ENCODE data around the gene ADPRHL1. TPM values are rescaled to one million over a fixed set of nuclear protein-coding genes. Genes with fewer than 3 reads are reported as not detected.

ADPRHL1 gene
- total RNA-seq, 1 experiment from 2014 or later = 4.9 TPM

DNA sequence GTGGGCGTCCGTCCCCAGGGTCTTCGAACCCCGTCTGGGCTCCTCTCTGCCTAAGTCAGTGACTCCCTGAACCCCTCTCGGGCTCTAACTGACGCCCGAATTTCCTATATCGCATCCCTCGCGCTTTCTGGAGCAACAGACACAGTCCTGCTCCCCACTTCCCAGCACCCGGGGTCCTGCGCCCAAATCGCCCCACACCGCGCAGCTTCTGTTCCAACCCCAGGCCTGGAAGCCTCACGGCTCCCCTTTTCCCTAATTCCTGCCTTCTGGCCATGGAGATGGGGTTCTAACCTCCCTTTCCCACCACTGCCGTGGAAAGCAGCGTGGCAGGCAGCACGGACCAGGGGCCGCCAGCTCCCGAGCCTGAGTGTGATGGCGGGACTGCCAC, 87.7 kb downstream of the ADPRHL1 start:
- Histone ChIP-seq H3K4me3 (ENCODE audit: low read depth, low read length) (no peak overlapping the region), H3K9me3 (no peaks in the 10 kb centered on the region; the same call in 1 of the 2 replicates), H3K27me3 (replicated peaks; ENCODE audit: control insufficient read depth, insufficient read depth, low read length) (no peaks in the 10 kb centered on the region), H3K4me1 (no peaks in the 10 kb centered on the region), H3K36me3 (ENCODE audit: control insufficient read depth, insufficient read depth, low read length) (no peaks in the 10 kb centered on the region)
- Mint-ChIP-seq H3K4me3 (ENCODE audit: unreplicated experiment) (peak overlapping the region; percentile 55), H3K9me3 (ENCODE audit: unreplicated experiment) (no peaks in the 10 kb centered on the region), H3K27me3 (ENCODE audit: insufficient read depth, unreplicated experiment) (no peaks in the 10 kb centered on the region), H3K4me1 (ENCODE audit: low read depth, unreplicated experiment) (peaks cover 8% of the 10 kb centered on the region), H3K27ac (ENCODE audit: unreplicated experiment) (peak overlapping the region; percentile 60), H3K36me3 (ENCODE audit: insufficient read depth, unreplicated experiment) (peaks cover 26% of the 10 kb centered on the region)
- DNase-seq = no peak
- TF ChIP-seq, protein P1, sequence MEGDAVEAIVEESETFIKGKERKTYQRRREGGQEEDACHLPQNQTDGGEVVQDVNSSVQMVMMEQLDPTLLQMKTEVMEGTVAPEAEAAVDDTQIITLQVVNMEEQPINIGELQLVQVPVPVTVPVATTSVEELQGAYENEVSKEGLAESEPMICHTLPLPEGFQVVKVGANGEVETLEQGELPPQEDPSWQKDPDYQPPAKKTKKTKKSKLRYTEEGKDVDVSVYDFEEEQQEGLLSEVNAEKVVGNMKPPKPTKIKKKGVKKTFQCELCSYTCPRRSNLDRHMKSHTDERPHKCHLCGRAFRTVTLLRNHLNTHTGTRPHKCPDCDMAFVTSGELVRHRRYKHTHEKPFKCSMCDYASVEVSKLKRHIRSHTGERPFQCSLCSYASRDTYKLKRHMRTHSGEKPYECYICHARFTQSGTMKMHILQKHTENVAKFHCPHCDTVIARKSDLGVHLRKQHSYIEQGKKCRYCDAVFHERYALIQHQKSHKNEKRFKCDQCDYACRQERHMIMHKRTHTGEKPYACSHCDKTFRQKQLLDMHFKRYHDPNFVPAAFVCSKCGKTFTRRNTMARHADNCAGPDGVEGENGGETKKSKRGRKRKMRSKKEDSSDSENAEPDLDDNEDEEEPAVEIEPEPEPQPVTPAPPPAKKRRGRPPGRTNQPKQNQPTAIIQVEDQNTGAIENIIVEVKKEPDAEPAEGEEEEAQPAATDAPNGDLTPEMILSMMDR (IDR thresholded peaks at IDR 0.05; ENCODE audit: insufficient read depth in 1 of 2, low read depth in 1 of 2, low read length in 1 of 2, severe bottlenecking in 1 of 2, unreplicated experiment in 1 of 2) = no peak
- ChIA-PET POLR2A (interaction anchor here (0.6 kb wide), 1 partner anchor 156 kb away, joined by 5 read pairs; the partner anchor contains the start of gene CUL4A), CTCF (no interaction called here)
- no TSS peak for BruUV-seq (replicated peaks)
- intact Hi-C loops (cut with micrococcal nuclease; ENCODE audit: unreplicated experiment) = no loop called here

GRCh38 chr13:113364901-113365582, 88.2 kb downstream of the ADPRHL1 start:
- ChIA-PET POLR2A (interaction anchor here (0.6 kb wide), 1 partner anchor 156 kb away, joined by 5 read pairs; the partner anchor contains the start of gene CUL4A), CTCF (no interaction called here)
- TF ChIP-seq, protein P1 (IDR thresholded peaks at IDR 0.05; ENCODE audit: insufficient read depth in 1 of 2, low read depth in 1 of 2, low read length in 1 of 2, severe bottlenecking in 1 of 2, unreplicated experiment in 1 of 2) = no peak
- Mint-ChIP-seq H3K4me3 (ENCODE audit: unreplicated experiment) (peak overlapping the region; percentile 55), H3K4me1 (ENCODE audit: low read depth, unreplicated experiment) (peaks cover 8% of the 10 kb centered on the region), H3K36me3 (ENCODE audit: insufficient read depth, unreplicated experiment) (peaks cover 26% of the 10 kb centered on the region), H3K9me3 (ENCODE audit: unreplicated experiment) (no peaks in the 10 kb centered on the region), H3K27ac (ENCODE audit: unreplicated experiment) (peak overlapping the region; percentile 60), H3K27me3 (ENCODE audit: insufficient read depth, unreplicated experiment) (no peaks in the 10 kb centered on the region)
- no peaks in the 10 kb centered on the region for H3K36me3 ChIP-seq (ENCODE audit: control insufficient read depth, insufficient read depth, low read length)
- no peaks in the 10 kb centered on the region for H3K4me1 ChIP-seq
- DNase-seq = no peak
- no peak overlapping the region for H3K4me3 ChIP-seq (ENCODE audit: low read depth, low read length)
- no TSS peak for BruUV-seq (replicated peaks)
- H3K9me3 ChIP-seq = no peaks in the 10 kb centered on the region
- intact Hi-C loops (cut with micrococcal nuclease; ENCODE audit: unreplicated experiment) = loop anchor here (5.0 kb wide), 1 partner anchor 68 kb away; the partner anchor contains the start of gene LAMP1
- no peaks in the 10 kb centered on the region for H3K27me3 ChIP-seq (replicated peaks; ENCODE audit: control insufficient read depth, insufficient read depth, low read length)

DNA sequence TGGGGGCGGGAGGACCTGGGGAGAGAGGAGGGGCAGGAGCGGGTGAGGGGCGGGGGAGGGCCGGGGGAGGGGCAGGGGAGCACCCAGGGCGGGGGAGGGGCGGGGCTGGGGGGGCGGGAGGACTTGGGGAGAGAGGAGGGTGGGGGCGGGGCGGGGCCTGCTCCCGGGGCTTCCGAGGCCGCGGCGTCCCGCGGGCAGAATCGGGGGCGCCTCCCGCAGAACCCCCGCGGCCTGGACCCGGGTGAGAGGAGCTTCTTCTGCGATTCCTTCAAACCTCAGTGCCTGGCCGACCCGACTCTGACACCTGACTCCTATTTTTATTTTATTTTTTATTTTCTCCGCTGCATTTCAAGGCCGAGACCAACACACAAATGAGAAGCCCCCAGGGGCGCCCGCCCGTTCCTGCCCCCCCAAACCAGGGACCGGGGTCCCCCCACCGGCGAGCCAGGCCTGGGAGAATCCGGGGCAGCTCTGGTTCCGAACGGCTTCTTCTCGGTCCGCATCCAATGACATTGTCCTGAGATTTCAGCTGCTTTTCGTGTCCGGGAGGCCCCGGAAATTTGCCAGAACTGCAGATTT, 88.9 kb downstream of the ADPRHL1 start:
- Histone ChIP-seq H3K27me3 (replicated peaks; ENCODE audit: control insufficient read depth, insufficient read depth, low read length) (no peaks in the 10 kb centered on the region), H3K36me3 (ENCODE audit: control insufficient read depth, insufficient read depth, low read length) (no peaks in the 10 kb centered on the region), H3K4me1 (no peaks in the 10 kb centered on the region), H3K4me3 (ENCODE audit: low read depth, low read length) (no peak overlapping the region), H3K9me3 (no peaks in the 10 kb centered on the region)
- DNase-seq = no peak
- no peaks in the 10 kb centered on the region for H3K27me3 Mint-ChIP-seq (ENCODE audit: insufficient read depth, unreplicated experiment)
- ChIA-PET POLR2A (interaction anchor here (0.6 kb wide), 1 partner anchor 14 kb away, joined by 3 read pairs; no protein-coding TSS in a partner anchor), CTCF (interaction anchor here (1.2 kb wide), 1 partner anchor 9 kb away, joined by 7 read pairs; no protein-coding TSS in a partner anchor)
- peaks cover 26% of the 10 kb centered on the region for H3K36me3 Mint-ChIP-seq (ENCODE audit: insufficient read depth, unreplicated experiment)
- no TSS peak for BruUV-seq (replicated peaks)
- H3K9me3 Mint-ChIP-seq (ENCODE audit: unreplicated experiment) = no peaks in the 10 kb centered on the region
- H3K4me1 Mint-ChIP-seq (ENCODE audit: low read depth, unreplicated experiment) = peaks cover 8% of the 10 kb centered on the region
- TF ChIP-seq, protein P1 (IDR thresholded peaks at IDR 0.05; ENCODE audit: insufficient read depth in 1 of 2, low read depth in 1 of 2, low read length in 1 of 2, severe bottlenecking in 1 of 2, unreplicated experiment in 1 of 2) = no peak
- H3K4me3 Mint-ChIP-seq (ENCODE audit: unreplicated experiment) = no peak overlapping the region
- intact Hi-C loops (cut with micrococcal nuclease; ENCODE audit: unreplicated experiment) = loop anchor here (5.0 kb wide), 1 partner anchor 67 kb away; the partner anchor contains the start of gene LAMP1
- no peak overlapping the region for H3K27ac Mint-ChIP-seq (ENCODE audit: unreplicated experiment)
